Bladder microvascular endothelial cell (primary cell): ENCODE measurements around the gene GARS1. TPM values are rescaled to one million over a fixed set of nuclear protein-coding genes. Genes with fewer than 3 reads are reported as not detected.

Experiments
- total RNA-seq: library from RNA; depleted of rRNA; stranded (reverse); fragments of >200 nt; gene quantifications from 2 replicates; pipeline ENCODE4 v1.2.3, GENCODE V29; 2014

GARS1 gene
- total RNA-seq, result 78.0 and 142 TPM in 2 replicates

GRCh38 chr7:30594540-30595435 is at the start of gene GARS1:
Gene GARS1, plus strand, starts transcription at chr7:30594878. Its CDS starts 44 bp downstream, at chr7:30594922.

GRCh38 chr7:30682212-30683083 is 87.8 kb downstream of the GARS1 start, which contains the start of gene CRHR2:
Gene CRHR2, minus strand, starts transcription at chr7:30682456. Its CDS starts 176 bp downstream, at chr7:30682280.

Other genes with a start within 250 kb of the GARS1 start
- 21.0 and 39.3 TPM in 2 replicates for gene NOD1, start 116.1 kb upstream of the GARS1 start, total RNA-seq
- gene GGCT, start 90.0 kb upstream of the GARS1 start, total RNA-seq, result 28.5 and 30.6 TPM in 2 replicates
- gene CRHR2, start 87.6 kb downstream of the GARS1 start, total RNA-seq, result not detected in 2 replicates
- gene INMT, start 157.3 kb downstream of the GARS1 start, total RNA-seq, result 0.16 and 0.19 TPM in 2 replicates
- gene MINDY4, start 176.5 kb downstream of the GARS1 start, total RNA-seq, result 2.4 and 2.6 TPM in 2 replicates